Right atrium auricular region (tissue), 2 donors: ENCODE data around the gene CD180. TPM values are rescaled to one million over a fixed set of nuclear protein-coding genes. Genes with fewer than 3 reads are reported as not detected.

ENCODE experiments used
- DNase-seq: peaks from one replicate; pipeline ENCODE4 v3.0.0-alpha.2; 2019; ENCODE audit warnings: low spot score
- H3K27ac ChIP-seq, 2 donors: fragments of 200-600 bp; sonication (generic); 1 replicate in 1 of 2; 2 replicates in 1 of 2; pipeline ENCODE4 v1.5.1; 2016 to 2019
- H3K27me3 ChIP-seq, 2 donors: fragments of 200-600 bp; sonication (generic); one replicate each; pipeline versions ENCODE4 v1.5.1 to v1.6.0; 2017 to 2019
- H3K36me3 ChIP-seq: fragments of 200-600 bp; sonication (generic); one replicate; pipeline ENCODE4 v1.5.1; 2016
- H3K4me1 ChIP-seq, 2 donors: fragments of 200-600 bp; sonication (generic); one replicate each; pipeline versions ENCODE4 v1.5.1 to v1.6.0; 2017 to 2019
- H3K4me3 ChIP-seq, 2 donors: fragments of 200-600 bp; sonication (generic); 1 replicate in 1 of 2; 2 replicates in 1 of 2; pipeline ENCODE4 v1.5.1; 2017 to 2019; ENCODE audit warnings: mild to moderate bottlenecking in 1 of 2, moderate library complexity in 1 of 2
- H3K9me3 ChIP-seq, 2 donors: fragments of 200-600 bp; sonication (generic); one replicate each; pipeline ENCODE4 v1.5.1; 2019
- CTCF ChIP-seq, 2 donors: fragments of 200-600 bp; sonication (generic); IDR thresholded peaks; one replicate each; pipeline ENCODE4 v1.5.1; 2019; ENCODE audit warnings: antibody characterized with exemption in 2 of 2
- total RNA-seq, 2 donors: library from RNA; depleted of rRNA; stranded (reverse); fragments of >200 nt; gene quantifications; one replicate each; pipeline ENCODE4 v1.1.0, GENCODE V29; 2016

The CD180 gene
- total RNA-seq, 2 donors from 2014 or later: 0.26 to 1.2 TPM

- peak; percentile 74 for DNase-seq
- peaks cover 0 to 14% of the 10 kb centered on the region in 2 donors for H3K4me1 ChIP-seq
- H3K27me3 ChIP-seq: no peaks in the 10 kb centered on the region
- peak; percentile 63 to 89 for TF ChIP-seq CTCF (IDR thresholded peaks at IDR 0.05)
- no peak overlapping the region for H3K4me3 ChIP-seq
- H3K9me3 ChIP-seq: no peaks in the 10 kb centered on the region
- no peak overlapping the region for H3K27ac ChIP-seq
- no peaks in the 10 kb centered on the region for H3K36me3 ChIP-seq
Observed at GRCh38 chr5:67209141-67209771, 12.7 kb upstream of the CD180 start.

- no peak for DNase-seq
- Histone ChIP-seq H3K4me1 (peaks cover 0 to 20% of the 10 kb centered on the region in 2 donors), H3K9me3 (no peaks in the 10 kb centered on the region), H3K27ac (no peak overlapping the region), H3K36me3 (no peaks in the 10 kb centered on the region), H3K4me3 (no peak overlapping the region), H3K27me3 (no peaks in the 10 kb centered on the region)
- no peak for TF ChIP-seq CTCF (IDR thresholded peaks at IDR 0.05)
Observed at GRCh38 chr5:67208403-67208802, 11.8 kb upstream of the CD180 start.

GRCh38 chr5:67206929-67207328, 10.3 kb upstream of the CD180 start:
- H3K9me3 ChIP-seq: no peaks in the 10 kb centered on the region
- TF ChIP-seq CTCF (IDR thresholded peaks at IDR 0.05): no peak
- no peak overlapping the region for H3K4me3 ChIP-seq
- DNase-seq: no peak
- no peaks in the 10 kb centered on the region for H3K27me3 ChIP-seq
- peaks cover 0 to 21% of the 10 kb centered on the region in 2 donors for H3K4me1 ChIP-seq
- no peaks in the 10 kb centered on the region for H3K36me3 ChIP-seq
- peak overlapping the region in 1 of 2 donors; percentile 13 for H3K27ac ChIP-seq

GRCh38 chr5:67206461-67206860, 9.9 kb upstream of the CD180 start:
- Histone ChIP-seq H3K4me3 (no peak overlapping the region), H3K27ac (no peak overlapping the region), H3K9me3 (no peaks in the 10 kb centered on the region), H3K4me1 (peaks cover 0 to 21% of the 10 kb centered on the region in 2 donors), H3K36me3 (no peaks in the 10 kb centered on the region), H3K27me3 (no peaks in the 10 kb centered on the region)
- no peak for DNase-seq
- TF ChIP-seq CTCF (IDR thresholded peaks at IDR 0.05): no peak

- Histone ChIP-seq H3K4me3 (no peak overlapping the region), H3K27ac (no peak overlapping the region), H3K4me1 (peaks cover 0 to 21% of the 10 kb centered on the region in 2 donors), H3K9me3 (no peaks in the 10 kb centered on the region), H3K27me3 (no peaks in the 10 kb centered on the region), H3K36me3 (no peaks in the 10 kb centered on the region)
- no peak for TF ChIP-seq CTCF (IDR thresholded peaks at IDR 0.05)
- no peak for DNase-seq
Observed at GRCh38 chr5:67205981-67206380, 9.4 kb upstream of the CD180 start.

GRCh38 chr5:67204821-67205220, 8.2 kb upstream of the CD180 start:
- DNase-seq: no peak
- H3K4me1 ChIP-seq: peaks cover 0 to 21% of the 10 kb centered on the region in 2 donors
- no peaks in the 10 kb centered on the region for H3K36me3 ChIP-seq
- H3K27me3 ChIP-seq: no peaks in the 10 kb centered on the region
- H3K4me3 ChIP-seq: no peak overlapping the region
- peak overlapping the region in 1 of 2 donors; percentile 3 for H3K27ac ChIP-seq
- H3K9me3 ChIP-seq: no peaks in the 10 kb centered on the region
- TF ChIP-seq CTCF (IDR thresholded peaks at IDR 0.05): no peak
